ENCODE measurements around the gene RBFOX1.

Gene RBFOX1

DNA sequence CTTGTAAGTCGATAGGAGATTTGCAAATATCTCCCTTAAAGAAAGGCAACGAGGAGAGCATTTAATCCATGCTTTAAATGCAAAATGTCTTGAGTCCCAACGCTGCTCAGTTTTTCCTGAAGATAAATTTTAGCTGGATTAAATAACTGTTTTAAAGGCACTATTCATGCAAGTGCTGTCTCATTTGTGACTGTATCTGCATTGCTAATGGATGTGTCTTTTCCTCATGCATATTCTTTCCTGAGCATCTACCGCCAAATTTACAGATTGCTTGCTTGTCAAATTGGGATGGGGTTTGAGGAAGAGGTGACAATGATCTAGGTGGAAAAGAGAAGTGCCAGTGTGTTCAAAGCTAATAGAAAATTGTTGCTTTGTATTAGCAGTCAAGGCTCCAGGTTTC lies 106.9 kb downstream of the RBFOX1 start:
- no peak overlapping the region for H3K4me3 ChIP-seq (ENCODE audit: low read depth, low read length, poor library complexity, severe bottlenecking)
- H3F3A ChIP-seq (ENCODE audit: insufficient read depth, low read length): no peaks in the 10 kb centered on the region
- no peak for TF ChIP-seq EZH2 (IDR thresholded peaks at IDR 0.05; ENCODE audit: borderline replicate concordance, low read length)
- TF ChIP-seq, protein P1, sequence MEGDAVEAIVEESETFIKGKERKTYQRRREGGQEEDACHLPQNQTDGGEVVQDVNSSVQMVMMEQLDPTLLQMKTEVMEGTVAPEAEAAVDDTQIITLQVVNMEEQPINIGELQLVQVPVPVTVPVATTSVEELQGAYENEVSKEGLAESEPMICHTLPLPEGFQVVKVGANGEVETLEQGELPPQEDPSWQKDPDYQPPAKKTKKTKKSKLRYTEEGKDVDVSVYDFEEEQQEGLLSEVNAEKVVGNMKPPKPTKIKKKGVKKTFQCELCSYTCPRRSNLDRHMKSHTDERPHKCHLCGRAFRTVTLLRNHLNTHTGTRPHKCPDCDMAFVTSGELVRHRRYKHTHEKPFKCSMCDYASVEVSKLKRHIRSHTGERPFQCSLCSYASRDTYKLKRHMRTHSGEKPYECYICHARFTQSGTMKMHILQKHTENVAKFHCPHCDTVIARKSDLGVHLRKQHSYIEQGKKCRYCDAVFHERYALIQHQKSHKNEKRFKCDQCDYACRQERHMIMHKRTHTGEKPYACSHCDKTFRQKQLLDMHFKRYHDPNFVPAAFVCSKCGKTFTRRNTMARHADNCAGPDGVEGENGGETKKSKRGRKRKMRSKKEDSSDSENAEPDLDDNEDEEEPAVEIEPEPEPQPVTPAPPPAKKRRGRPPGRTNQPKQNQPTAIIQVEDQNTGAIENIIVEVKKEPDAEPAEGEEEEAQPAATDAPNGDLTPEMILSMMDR (IDR thresholded peaks at IDR 0.05; ENCODE audit: low read length): no peak
- no peaks in the 10 kb centered on the region for H3K36me3 ChIP-seq (ENCODE audit: insufficient read depth, low read length)
- no peaks in the 10 kb centered on the region for H3K9me3 ChIP-seq (ENCODE audit: low read length)
- no peaks in the 10 kb centered on the region for H3K9me2 ChIP-seq (ENCODE audit: low read depth, low read length)
- H3K27ac ChIP-seq (ENCODE audit: low read depth, low read length, poor library complexity, severe bottlenecking): no peak overlapping the region
- no peaks in the 10 kb centered on the region for H3K79me2 ChIP-seq (ENCODE audit: insufficient read depth, low read length)
- no peak overlapping the region for H3K9ac ChIP-seq (ENCODE audit: low read length)
- no peaks in the 10 kb centered on the region for H4K20me1 ChIP-seq (ENCODE audit: insufficient read depth, low read length)
- H3K27me3 ChIP-seq (ENCODE audit: insufficient read depth, low read length): no peaks in the 10 kb centered on the region
- H2AFZ ChIP-seq (ENCODE audit: low read length): no peak overlapping the region
- H3K4me2 ChIP-seq (ENCODE audit: low read length): no peak overlapping the region
- H3K4me1 ChIP-seq (ENCODE audit: insufficient read depth, low read length, severe bottlenecking): no peaks in the 10 kb centered on the region

DNA sequence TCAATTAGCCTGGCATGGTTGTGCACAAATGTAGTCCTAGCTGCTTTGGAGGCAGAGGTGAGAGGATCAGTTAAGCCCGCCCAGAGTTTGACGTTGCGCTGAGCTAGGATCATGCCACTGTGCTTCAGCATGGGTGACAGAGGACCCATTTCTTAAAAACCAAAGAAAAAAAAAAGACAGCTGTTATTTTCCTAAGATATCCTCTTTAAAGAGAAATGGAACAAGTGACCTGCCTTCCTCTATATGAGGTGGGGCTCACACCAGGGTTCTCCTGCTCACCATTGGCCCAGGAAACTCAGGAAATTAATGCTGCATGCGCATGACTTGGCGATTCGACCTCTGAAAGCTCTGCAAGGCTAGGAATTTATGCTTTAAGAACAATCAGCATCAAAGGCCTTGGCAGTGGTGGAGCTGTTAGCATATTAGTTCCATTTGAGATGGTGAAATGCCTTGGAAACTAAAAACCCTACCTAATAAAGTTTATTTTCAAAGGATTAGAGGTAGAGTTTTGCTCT lies 108.3 kb downstream of the RBFOX1 start:
- no peak overlapping the region for H3K9ac ChIP-seq (ENCODE audit: low read length)
- no peak overlapping the region for H2AFZ ChIP-seq (ENCODE audit: low read length)
- no peaks in the 10 kb centered on the region for H3K4me1 ChIP-seq (ENCODE audit: insufficient read depth, low read length, severe bottlenecking)
- H3K27me3 ChIP-seq (ENCODE audit: insufficient read depth, low read length): no peaks in the 10 kb centered on the region
- TF ChIP-seq EZH2 (IDR thresholded peaks at IDR 0.05; ENCODE audit: borderline replicate concordance, low read length): no peak
- TF ChIP-seq, protein P1 (IDR thresholded peaks at IDR 0.05; ENCODE audit: low read length): no peak
- H3K4me2 ChIP-seq (ENCODE audit: low read length): no peak overlapping the region
- H3K36me3 ChIP-seq (ENCODE audit: insufficient read depth, low read length): no peaks in the 10 kb centered on the region
- no peaks in the 10 kb centered on the region for H3K79me2 ChIP-seq (ENCODE audit: insufficient read depth, low read length)
- H3K4me3 ChIP-seq (ENCODE audit: low read depth, low read length, poor library complexity, severe bottlenecking): no peak overlapping the region
- no peaks in the 10 kb centered on the region for H3K9me3 ChIP-seq (ENCODE audit: low read length)
- no peaks in the 10 kb centered on the region for H3F3A ChIP-seq (ENCODE audit: insufficient read depth, low read length)
- no peaks in the 10 kb centered on the region for H3K9me2 ChIP-seq (ENCODE audit: low read depth, low read length)
- no peak overlapping the region for H3K27ac ChIP-seq (ENCODE audit: low read depth, low read length, poor library complexity, severe bottlenecking)
- H4K20me1 ChIP-seq (ENCODE audit: insufficient read depth, low read length): no peaks in the 10 kb centered on the region

- Histone ChIP-seq H3K27me3 (ENCODE audit: insufficient read depth, low read length) (no peaks in the 10 kb centered on the region), H2AFZ (ENCODE audit: low read length) (no peak overlapping the region), H3K9ac (ENCODE audit: low read length) (no peak overlapping the region), H4K20me1 (ENCODE audit: insufficient read depth, low read length) (no peaks in the 10 kb centered on the region), H3K27ac (ENCODE audit: low read depth, low read length, poor library complexity, severe bottlenecking) (no peak overlapping the region), H3K79me2 (ENCODE audit: insufficient read depth, low read length) (no peaks in the 10 kb centered on the region), H3K9me2 (ENCODE audit: low read depth, low read length) (no peaks in the 10 kb centered on the region), H3K4me3 (ENCODE audit: low read depth, low read length, poor library complexity, severe bottlenecking) (no peak overlapping the region), H3K4me2 (ENCODE audit: low read length) (no peak overlapping the region), H3F3A (ENCODE audit: insufficient read depth, low read length) (no peaks in the 10 kb centered on the region), H3K36me3 (ENCODE audit: insufficient read depth, low read length) (no peaks in the 10 kb centered on the region), H3K9me3 (ENCODE audit: low read length) (no peaks in the 10 kb centered on the region), H3K4me1 (ENCODE audit: insufficient read depth, low read length, severe bottlenecking) (no peaks in the 10 kb centered on the region)
- TF ChIP-seq, protein P1 (IDR thresholded peaks at IDR 0.05; ENCODE audit: low read length): no peak
- TF ChIP-seq EZH2 (IDR thresholded peaks at IDR 0.05; ENCODE audit: borderline replicate concordance, low read length): no peak
These were observed 109.4 kb downstream of the RBFOX1 start for GRCh38 chr16:7442050-7442449.

All from OCI-LY1 (cell line).